Ovary (tissue), 9 donors: ENCODE measurements around the gene RNF208. TPM values are rescaled to one million over a fixed set of nuclear protein-coding genes. Genes with fewer than 3 reads are reported as not detected.

Source experiments
- DNase-seq, 5 donors: peaks; one replicate each; pipeline ENCODE4 v3.0.0-alpha.2; 2019 to 2020
- H3K27ac ChIP-seq, 2 donors: fragments of 200-600 bp; one replicate each; pipeline versions ENCODE4 v1.5.1 to v1.8.0; 2019 to 2022
- H3K27me3 ChIP-seq: fragments of 200-600 bp; one replicate; pipeline ENCODE4 v1.8.0; 2022
- H3K36me3 ChIP-seq: fragments of 200-600 bp; sonication (generic); one replicate; pipeline ENCODE4 v1.5.1; 2019
- H3K4me1 ChIP-seq: one replicate; pipeline ENCODE4 v1.8.1; 2013; ENCODE audit warnings: mild to moderate bottlenecking, moderate library complexity; ENCODE audit not compliant: insufficient read depth
- H3K4me3 ChIP-seq: fragments of 200-600 bp; sonication (generic); one replicate; pipeline ENCODE4 v1.5.1; 2017
- H3K9me3 ChIP-seq, 2 donors: fragments of 200-600 bp in 1 of 2; sonication (generic) in 1 of 2; one replicate each; pipeline versions ENCODE4 v1.5.1 to v1.8.1; 2013 to 2019; ENCODE audit warnings: mild to moderate bottlenecking in 1 of 2, moderate library complexity in 1 of 2
- EP300 ChIP-seq: sonication (generic); formaldehyde crosslinking; IDR thresholded peaks from one replicate; pipeline ENCODE4 v1.6.1; 2017; ENCODE audit warnings: antibody characterized with exemption
- POLR2A ChIP-seq: fragments of 450-650 bp; IDR thresholded peaks from one replicate; pipeline ENCODE4 v1.6.1; 2017; ENCODE audit warnings: antibody characterized with exemption, mild to moderate bottlenecking, moderate library complexity
- WGBS, 3 donors: extraction: QIAGEN DNeasy Blood & Tissue Kit in 1 of 3; methylation state at CpG; one replicate each; pipeline versions ENCODE4 v1.1.5 to v1.1.7; 2013 to 2017; 5-methylcytosine and 5-hydroxymethylcytosine counted together
- intact Hi-C, 4 donors: fragments of 100-400 bp; cut with DNase I; formaldehyde crosslinking; loops; one replicate each; pipeline versions ENCODE4 v1.11.0 to v1.15.1; 2022 to 2023
- polyA plus RNA-seq, 2 donors: library from polyadenylated mRNA; stranded (reverse); fragments of 200-250 nt in 1 of 2; fragments of 350-450 nt in 1 of 2; fragmentation: Illumina TruSeq in 1 of 2; extraction: RNeasy Lipid Tissue Mini Kit (QIAGEN cat#74804) in 1 of 2; gene quantifications; one replicate each; pipeline ENCODE4 v1.2.3, GENCODE V29; 2013 to 2014
- total RNA-seq, 7 donors: library from RNA; depleted of rRNA in 2 of 7; stranded (reverse); fragments of >200 nt in 2 of 7; fragmentation: NEBNext Ultra II Directional in 3 of 7; extraction: Animal tissue kit (Norgen Biotek cat#: 25700) in 3 of 7; gene quantifications; one replicate each; pipeline versions ENCODE4 v1.1.0 to v1.2.4, GENCODE V29; 2016 to 2023
- TF ChIP-seq, protein P1 (sequence below), 3 donors: fragments of 450-650 bp in 2 of 3; fragments of 200-600 bp in 1 of 3; IDR thresholded peaks; one replicate each; pipeline versions ENCODE4 v1.5.1 to v1.8.0; 2016 to 2022; ENCODE audit warnings: antibody characterized with exemption in 3 of 3, mild to moderate bottlenecking in 1 of 3
- donor health status: DM: no; HTN: no; CAD: no; lungs with moderate emphysema.
- donor health status: DM: no; HTN: no; CAD: no.
- donor health status: Bipolar disorder and iron deficiency.
- donor health status: DM: yes; HTN: yes; CAD: no.
- donor health status: DM: no; HTN: no; CAD: no.
- donor health status: DM: yes; HTN: yes; CAD: no.

RNF208 gene
- total and polyA plus RNA-seq, 9 donors = 0.92 to 6.5 (median 3.1) TPM; not detected in 2

DNA sequence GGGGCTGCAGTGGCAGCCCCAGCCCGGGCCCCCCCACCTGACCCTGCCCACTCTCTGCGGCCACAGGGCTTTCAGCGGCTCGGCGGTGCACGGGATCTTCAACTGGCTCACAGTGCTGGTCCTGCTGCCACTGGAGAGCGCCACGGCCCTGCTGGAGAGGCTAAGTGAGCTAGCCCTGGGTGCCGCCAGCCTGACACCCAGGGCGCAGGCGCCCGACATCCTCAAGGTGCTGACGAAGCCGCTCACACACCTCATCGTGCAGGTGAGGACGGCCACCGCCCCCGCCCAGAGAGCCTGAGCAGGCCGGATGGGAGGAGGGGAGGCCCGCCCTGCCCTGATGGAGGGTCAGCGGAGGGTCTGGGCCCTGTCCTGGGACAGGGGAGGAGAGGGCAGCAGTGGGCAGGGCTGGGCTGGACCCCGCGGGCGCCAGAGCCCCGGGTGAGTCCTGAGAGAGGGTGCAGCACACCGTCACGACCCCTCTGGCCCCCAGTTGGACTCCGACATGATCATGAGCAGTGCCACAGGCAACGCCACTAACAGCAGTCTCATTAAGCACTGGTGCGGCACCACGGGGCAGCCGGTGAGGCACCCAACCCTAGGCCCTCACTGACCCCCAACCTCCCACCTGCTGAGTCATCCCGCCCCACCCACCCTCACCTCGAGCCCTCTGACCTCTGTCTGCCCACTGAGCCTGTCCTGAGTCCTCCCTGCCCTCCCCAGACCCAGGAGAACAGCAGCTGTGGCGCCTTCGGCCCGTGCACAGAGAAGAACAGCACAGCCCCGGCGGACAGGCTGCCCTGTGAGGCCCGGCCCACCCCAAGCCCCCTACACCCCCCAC lies 11.3 kb upstream of the RNF208 start:
- intact Hi-C loops = loop anchor here in 1 of 4 donors (10.0 kb wide), 1 partner anchor 119 kb away; the partner anchor contains the start of gene DPP7
- WGBS, 3 donors = 45 to 63% (median 52%) methylated on average over 34 to 40 of the region's 40 CpGs

DNA sequence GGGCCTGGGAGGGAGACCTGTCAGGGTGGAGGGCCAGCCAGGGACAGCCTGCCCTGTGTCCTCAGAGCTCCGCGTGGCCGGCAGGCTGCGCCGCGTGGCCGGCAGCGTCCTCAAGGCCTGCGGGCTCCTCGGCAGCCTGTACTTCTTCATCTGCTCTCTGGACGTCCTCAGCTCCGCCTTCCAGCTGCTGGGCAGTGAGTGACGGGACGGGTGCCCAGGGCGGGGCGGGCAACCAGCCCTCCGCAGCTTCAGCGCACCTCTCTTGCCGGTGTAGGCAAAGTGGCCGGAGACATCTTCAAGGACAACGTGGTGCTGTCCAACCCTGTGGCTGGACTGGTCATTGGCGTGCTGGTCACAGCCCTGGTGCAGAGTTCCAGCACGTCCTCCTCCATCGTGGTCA lies 10.5 kb upstream of the RNF208 start:
- Histone ChIP-seq H3K27ac (no peak overlapping the region), H3K36me3 (no peaks in the 10 kb centered on the region), H3K9me3 (no peaks in the 10 kb centered on the region), H3K4me1 (peaks cover 11% of the 10 kb centered on the region), H3K4me3 (no peak overlapping the region), H3K27me3 (peaks cover 12% of the 10 kb centered on the region)
- TF ChIP-seq POLR2A (no peak), EP300 (no peak)
- TF ChIP-seq, protein P1, sequence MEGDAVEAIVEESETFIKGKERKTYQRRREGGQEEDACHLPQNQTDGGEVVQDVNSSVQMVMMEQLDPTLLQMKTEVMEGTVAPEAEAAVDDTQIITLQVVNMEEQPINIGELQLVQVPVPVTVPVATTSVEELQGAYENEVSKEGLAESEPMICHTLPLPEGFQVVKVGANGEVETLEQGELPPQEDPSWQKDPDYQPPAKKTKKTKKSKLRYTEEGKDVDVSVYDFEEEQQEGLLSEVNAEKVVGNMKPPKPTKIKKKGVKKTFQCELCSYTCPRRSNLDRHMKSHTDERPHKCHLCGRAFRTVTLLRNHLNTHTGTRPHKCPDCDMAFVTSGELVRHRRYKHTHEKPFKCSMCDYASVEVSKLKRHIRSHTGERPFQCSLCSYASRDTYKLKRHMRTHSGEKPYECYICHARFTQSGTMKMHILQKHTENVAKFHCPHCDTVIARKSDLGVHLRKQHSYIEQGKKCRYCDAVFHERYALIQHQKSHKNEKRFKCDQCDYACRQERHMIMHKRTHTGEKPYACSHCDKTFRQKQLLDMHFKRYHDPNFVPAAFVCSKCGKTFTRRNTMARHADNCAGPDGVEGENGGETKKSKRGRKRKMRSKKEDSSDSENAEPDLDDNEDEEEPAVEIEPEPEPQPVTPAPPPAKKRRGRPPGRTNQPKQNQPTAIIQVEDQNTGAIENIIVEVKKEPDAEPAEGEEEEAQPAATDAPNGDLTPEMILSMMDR (IDR thresholded peaks at IDR 0.05) = no peak
- intact Hi-C loops = loop anchor here in 1 of 4 donors (10.0 kb wide), 1 partner anchor 118 kb away; the partner anchor contains the start of gene DPP7
- DNase-seq = no peak
- WGBS, 3 donors = 57 to 67% (median 66%) methylated on average over 23 to 24 of the region's 24 CpGs

More for the DNA sequence above, 11.3 kb upstream of the RNF208 start:
- no peaks in the 10 kb centered on the region for H3K9me3 ChIP-seq
- TF ChIP-seq, protein P1 (IDR thresholded peaks at IDR 0.05) = no peak
- TF ChIP-seq POLR2A (no peak), EP300 (no peak)
- H3K4me3 ChIP-seq = no peak overlapping the region
- peaks cover 11% of the 10 kb centered on the region for H3K4me1 ChIP-seq
- H3K27me3 ChIP-seq = peaks cover 8% of the 10 kb centered on the region
- H3K36me3 ChIP-seq = no peaks in the 10 kb centered on the region
- no peak overlapping the region for H3K27ac ChIP-seq
- no peak for DNase-seq

DNA sequence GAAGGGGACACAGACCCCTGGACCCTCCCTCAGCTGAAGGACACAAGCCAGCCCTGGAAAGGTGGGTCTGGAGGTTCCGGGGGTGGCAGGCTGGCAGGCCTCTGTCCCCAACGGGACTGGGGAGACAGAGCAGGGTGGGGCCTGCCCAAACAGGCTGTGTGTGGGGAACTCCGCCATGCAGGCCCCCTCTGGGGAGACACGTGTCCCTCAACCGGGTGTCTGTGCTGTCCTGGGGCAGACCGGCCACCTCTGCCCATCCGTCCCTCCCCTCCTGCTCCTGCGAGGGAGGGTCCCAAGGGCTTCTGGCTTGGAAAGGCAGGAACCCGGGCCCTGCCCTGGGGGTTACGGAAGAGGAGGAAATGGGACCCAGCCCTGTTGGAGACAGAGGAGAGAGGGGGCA lies 10.1 kb upstream of the RNF208 start:
- Histone ChIP-seq H3K9me3 (no peaks in the 10 kb centered on the region), H3K4me1 (peaks cover 11% of the 10 kb centered on the region), H3K27me3 (peaks cover 12% of the 10 kb centered on the region), H3K4me3 (no peak overlapping the region), H3K27ac (no peak overlapping the region), H3K36me3 (no peaks in the 10 kb centered on the region)
- no peak for TF ChIP-seq POLR2A
- TF ChIP-seq, protein P1 (IDR thresholded peaks at IDR 0.05) = no peak
- no peak for TF ChIP-seq EP300
- no peak for DNase-seq
- intact Hi-C loops = loop anchor here in 1 of 4 donors (10.0 kb wide), 1 partner anchor 117 kb away; the partner anchor contains the start of gene DPP7
- WGBS, 3 donors = 62 to 71% (median 64%) methylated on average over 10 of the region's 10 CpGs

DNA sequence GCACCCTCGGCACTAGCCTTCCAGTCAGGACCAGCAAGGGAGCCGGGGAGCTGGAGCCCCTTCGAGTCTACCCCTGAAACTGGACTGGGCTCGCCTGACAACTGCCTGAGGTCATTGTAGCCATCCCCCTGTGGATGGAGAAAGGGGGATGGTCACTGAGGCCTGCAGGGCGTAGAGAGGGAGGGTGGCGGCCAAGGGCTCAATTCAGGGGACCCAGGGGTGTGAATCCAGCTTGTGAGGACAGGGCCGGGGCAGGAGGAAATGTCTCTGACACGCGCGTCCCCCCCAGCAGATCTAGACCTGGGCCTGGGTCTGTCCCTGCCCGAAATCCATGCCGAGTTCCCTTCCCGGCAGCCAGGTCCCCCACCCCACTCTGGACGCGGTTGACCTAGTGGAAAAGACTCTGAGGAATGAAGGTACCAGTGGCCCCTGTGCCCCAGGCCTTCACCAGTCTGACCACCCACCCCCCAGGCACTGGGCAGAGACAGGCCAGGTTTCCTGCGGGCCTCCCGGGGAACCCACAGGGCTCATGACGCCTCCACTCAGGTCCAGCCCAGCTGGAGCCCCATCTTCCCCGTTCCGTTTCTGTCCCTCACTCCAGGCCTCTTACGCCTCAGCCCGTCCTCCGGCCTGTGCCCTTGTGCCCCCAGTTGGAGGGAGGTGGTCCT lies 9.5 kb upstream of the RNF208 start:
- peaks cover 12% of the 10 kb centered on the region for H3K27me3 ChIP-seq
- no peak overlapping the region for H3K4me3 ChIP-seq
- 72 to 81% (median 72%) methylated on average over 22 to 23 of the region's 23 CpGs for WGBS, 3 donors
- H3K4me1 ChIP-seq = peaks cover 7% of the 10 kb centered on the region
- H3K9me3 ChIP-seq = no peaks in the 10 kb centered on the region
- no peak overlapping the region for H3K27ac ChIP-seq
- intact Hi-C loops = loop anchor here in 1 of 4 donors (10.0 kb wide), 1 partner anchor 117 kb away; the partner anchor contains the start of gene DPP7
- TF ChIP-seq, protein P1 (IDR thresholded peaks at IDR 0.05) = no peak
- no peak for TF ChIP-seq POLR2A
- TF ChIP-seq EP300 = no peak
- DNase-seq = no peak
- H3K36me3 ChIP-seq = no peaks in the 10 kb centered on the region
